Activated T-cell treated with anti-CD3 and anti-CD28 coated beads for 1 hour (primary cell): ENCODE data around the gene MICU1.

Experiments
- DNase-seq: peaks from one replicate; pipeline ENCODE4 v3.0.0-alpha.2; 2020; ENCODE audit warnings: low read depth

MICU1 gene

GRCh38 chr10:72630144-72630543 is 4.3 kb upstream of the MICU1 start:
- DNase-seq = no peak

- no peak for DNase-seq
Measured at GRCh38 chr10:72626444-72626754, 520 bp upstream of the MICU1 start.

GRCh38 chr10:72625276-72625607 is 637 bp downstream of the MICU1 start:
- no peak for DNase-seq

- no peak for DNase-seq
Measured at GRCh38 chr10:72622271-72622670, 3.6 kb downstream of the MICU1 start.

GRCh38 chr10:72616716-72617115 is 9.2 kb downstream of the MICU1 start:
- no peak for DNase-seq

GRCh38 chr10:72615970-72616369 is 9.9 kb downstream of the MICU1 start:
- DNase-seq = no peak

- DNase-seq = no peak
Measured at GRCh38 chr10:72612203-72612826, 13.6 kb downstream of the MICU1 start.

- DNase-seq = no peak
Measured at GRCh38 chr10:72611783-72612182, 14.1 kb downstream of the MICU1 start.

GRCh38 chr10:72610466-72610865 is 15.4 kb downstream of the MICU1 start:
- DNase-seq = no peak

GRCh38 chr10:72605122-72605521 is 20.8 kb downstream of the MICU1 start:
- DNase-seq = no peak

GRCh38 chr10:72601144-72601543 is 24.7 kb downstream of the MICU1 start:
- DNase-seq = no peak

GRCh38 chr10:72598769-72599701 is 26.8 kb downstream of the MICU1 start:
- no peak for DNase-seq

- no peak for DNase-seq
Measured at GRCh38 chr10:72597897-72598296, 28.0 kb downstream of the MICU1 start.

GRCh38 chr10:72595436-72595835 is 30.4 kb downstream of the MICU1 start:
- no peak for DNase-seq

GRCh38 chr10:72593963-72594362 is 31.9 kb downstream of the MICU1 start:
- DNase-seq = no peak

GRCh38 chr10:72588266-72588665 is 37.6 kb downstream of the MICU1 start:
- DNase-seq = no peak

- no peak for DNase-seq
Measured at GRCh38 chr10:72587568-72587967, 38.3 kb downstream of the MICU1 start.

GRCh38 chr10:72574636-72575035 is 51.2 kb downstream of the MICU1 start:
- no peak for DNase-seq

GRCh38 chr10:72573079-72573478 is 52.8 kb downstream of the MICU1 start:
- no peak for DNase-seq

- no peak for DNase-seq
Measured at GRCh38 chr10:72567889-72568640, 57.8 kb downstream of the MICU1 start.

GRCh38 chr10:72567421-72567820 is 58.5 kb downstream of the MICU1 start:
- DNase-seq = no peak

- DNase-seq = no peak
Measured at GRCh38 chr10:72564596-72564995, 61.3 kb downstream of the MICU1 start.

- DNase-seq = no peak
Measured at GRCh38 chr10:72563327-72563932, 62.4 kb downstream of the MICU1 start.
